GM23338 (cell line): ENCODE data around the gene HHATL. TPM values are rescaled to one million over a fixed set of nuclear protein-coding genes. Genes with fewer than 3 reads are reported as not detected.

Experiments
- ATAC-seq: fragments of 200-7000 bp; cut with Tn5 transposase; 3 replicates; pipeline ENCODE4 v1.9.1; 2020
- DNase-seq: peaks from one replicate; pipeline ENCODE4 v3.0.0-alpha.2; 2015; ENCODE audit warnings: low spot score
- H2AFZ ChIP-seq: fragments of 200-600 bp; sonication (generic); 2 replicates; pipeline ENCODE4 v1.8.0; 2016; ENCODE audit warnings: antibody characterized with exemption, mild to moderate bottlenecking, moderate library complexity
- H3F3A ChIP-seq: fragments of 200-600 bp; sonication (generic); replicated peaks from 2 replicates; pipeline ENCODE4 v1.8.0; 2017; ENCODE audit warnings: antibody characterized with exemption, mixed run types, low read depth
- H3K27ac ChIP-seq: fragments of 200-600 bp; sonication (generic); 2 replicates; pipeline ENCODE4 v1.6.1; 2016; ENCODE audit warnings: low read depth
- H3K27me3 ChIP-seq: fragments of 200-600 bp; sonication (generic); 2 replicates; pipeline ENCODE4 v1.8.0; 2016; ENCODE audit warnings: mild to moderate bottlenecking, mixed run types, moderate library complexity; ENCODE audit not compliant: insufficient read depth
- H3K36me3 ChIP-seq: fragments of 200-600 bp; sonication (generic); 2 replicates; pipeline ENCODE4 v1.8.0; 2016; ENCODE audit warnings: mild to moderate bottlenecking; ENCODE audit not compliant: insufficient read depth
- H3K4me1 ChIP-seq: fragments of 200-600 bp; sonication (generic); 2 replicates; pipeline ENCODE4 v1.8.0; 2016; ENCODE audit warnings: mild to moderate bottlenecking, moderate library complexity; ENCODE audit not compliant: insufficient read depth
- H3K4me2 ChIP-seq: fragments of 200-600 bp; sonication (generic); 2 replicates; pipeline ENCODE4 v1.7.1; 2017; ENCODE audit warnings: mixed run types
- H3K4me3 ChIP-seq: fragments of 200-600 bp; sonication (generic); 2 replicates; pipeline ENCODE4 v1.6.1; 2016; ENCODE audit warnings: mixed run types
- H3K79me2 ChIP-seq: fragments of 200-600 bp; sonication (generic); replicated peaks from 2 replicates; pipeline ENCODE4 v1.8.0; 2017; ENCODE audit warnings: mild to moderate bottlenecking; ENCODE audit not compliant: insufficient read depth
- H3K9me2 ChIP-seq: fragments of 200-600 bp; sonication (generic); 2 replicates; pipeline ENCODE4 v1.8.0; 2017; ENCODE audit not compliant: insufficient read depth
- H4K20me1 ChIP-seq: fragments of 200-600 bp; sonication (generic); replicated peaks from 2 replicates; pipeline ENCODE4 v1.8.0; 2017; ENCODE audit warnings: mild to moderate bottlenecking; ENCODE audit not compliant: insufficient read depth
- H3K27ac Mint-ChIP-seq: 2 replicates; pipeline ENCODE4 v1.8.0; 2020; ENCODE audit warnings: inconsistent platforms, mild to moderate bottlenecking, moderate library complexity, mixed read lengths
- H3K27me3 Mint-ChIP-seq: 3 replicates; pipeline ENCODE4 v1.8.0; 2022; ENCODE audit warnings: low read depth, mild to moderate bottlenecking, moderate library complexity, mixed read lengths, inconsistent platforms; ENCODE audit not compliant: insufficient read depth, poor library complexity
- H3K36me3 Mint-ChIP-seq: 3 replicates; pipeline ENCODE4 v1.8.0; 2021; ENCODE audit warnings: low read depth, mild to moderate bottlenecking, inconsistent platforms, moderate library complexity, mixed read lengths
- H3K4me1 Mint-ChIP-seq: 3 replicates; pipeline ENCODE4 v1.8.0; 2020; ENCODE audit warnings: mild to moderate bottlenecking, inconsistent platforms, mixed read lengths
- H3K4me3 Mint-ChIP-seq: 3 replicates; pipeline ENCODE4 v1.8.0; 2021; ENCODE audit warnings: moderate library complexity, mild to moderate bottlenecking, inconsistent platforms, mixed read lengths
- H3K9me3 Mint-ChIP-seq: 3 replicates; pipeline ENCODE4 v1.8.0; 2020; ENCODE audit warnings: moderate library complexity, mild to moderate bottlenecking, inconsistent platforms, mixed read lengths
- CREB1 ChIP-seq: fragments of 250-450 bp; sonication (Bioruptor Pico); IDR thresholded peaks from 2 replicates; pipeline ENCODE4 v1.5.0; 2020; ENCODE audit warnings: low read depth, mild to moderate bottlenecking, moderate library complexity
- CTCF ChIP-seq, 2 experiments: fragments of 200-600 bp in 1 of 2; sonication (generic) in 1 of 2; conservative IDR thresholded peaks; 2 replicates each; pipeline versions ENCODE4 v1.5.1 to v1.6.1; 2016 to 2017; ENCODE audit warnings: antibody characterized with exemption in 2 of 2, low read depth in 2 of 2, mild to moderate bottlenecking in 2 of 2, moderate library complexity in 1 of 2
- ETS1 ChIP-seq: IDR thresholded peaks from 2 replicates; pipeline ENCODE4 v1.6.1; 2016; ENCODE audit warnings: antibody characterized with exemption
- JUNB ChIP-seq: IDR thresholded peaks from one replicate; pipeline ENCODE4 v1.6.1; 2016; ENCODE audit warnings: antibody characterized with exemption; ENCODE audit not compliant: unreplicated experiment
- NANOG ChIP-seq: IDR thresholded peaks from 2 replicates; pipeline ENCODE4 v1.6.1; 2016; ENCODE audit warnings: antibody characterized with exemption, borderline replicate concordance
- ZNF114 ChIP-seq: fragments of 250-450 bp; sonication (Bioruptor Pico); IDR thresholded peaks from 2 replicates; pipeline ENCODE4 v1.5.0; 2020; ENCODE audit warnings: mild to moderate bottlenecking, moderate library complexity
- ZNF331 ChIP-seq: fragments of 250-450 bp; sonication (Bioruptor Pico); IDR thresholded peaks from 2 replicates; pipeline ENCODE4 v1.5.0; 2020; ENCODE audit warnings: low read depth, mild to moderate bottlenecking, moderate library complexity
- polyA plus RNA-seq: library from polyadenylated mRNA; unstranded; fragments of >200 nt; fragmentation: Nextera tagmentation; extraction: Ambion mirVana; gene quantifications from 2 replicates; pipeline ENCODE4 v1.2.1, GENCODE V29; 2016
- total RNA-seq: library from RNA; depleted of rRNA; stranded (reverse); fragments of >200 nt; shearing (Covaris generic); gene quantifications from 2 replicates; pipeline ENCODE4 v1.2.3, GENCODE V29; 2014
- TF ChIP-seq, protein P1 (sequence below): fragments of 250-450 bp; sonication (Bioruptor Pico); IDR thresholded peaks from 2 replicates; pipeline ENCODE4 v1.5.0; 2020; ENCODE audit warnings: mild to moderate bottlenecking, moderate library complexity

The HHATL gene
- total and polyA plus RNA-seq, 2 experiments from 2014 or later, result not detected

DNA sequence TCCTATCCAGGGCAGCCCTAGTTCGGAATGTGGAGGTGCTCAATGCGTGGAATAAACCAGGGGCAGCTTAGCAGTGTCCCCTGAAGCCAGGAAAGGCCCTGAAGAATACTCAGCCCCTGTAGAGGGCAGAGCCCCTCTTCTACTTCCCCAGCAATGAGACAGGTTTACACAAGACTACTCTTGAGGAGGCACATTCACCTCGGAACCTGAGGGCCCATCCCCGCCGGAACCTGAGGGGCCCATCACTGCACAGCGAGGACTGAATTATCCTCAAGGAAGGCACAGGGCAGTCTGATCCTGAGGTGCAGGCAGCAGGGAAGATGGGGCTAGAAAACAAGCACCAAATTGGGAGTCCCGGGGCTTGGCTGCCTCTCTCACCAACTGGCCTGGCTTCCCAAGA is 48.2 kb upstream of the HHATL start (continued):
- TF ChIP-seq, protein P1, sequence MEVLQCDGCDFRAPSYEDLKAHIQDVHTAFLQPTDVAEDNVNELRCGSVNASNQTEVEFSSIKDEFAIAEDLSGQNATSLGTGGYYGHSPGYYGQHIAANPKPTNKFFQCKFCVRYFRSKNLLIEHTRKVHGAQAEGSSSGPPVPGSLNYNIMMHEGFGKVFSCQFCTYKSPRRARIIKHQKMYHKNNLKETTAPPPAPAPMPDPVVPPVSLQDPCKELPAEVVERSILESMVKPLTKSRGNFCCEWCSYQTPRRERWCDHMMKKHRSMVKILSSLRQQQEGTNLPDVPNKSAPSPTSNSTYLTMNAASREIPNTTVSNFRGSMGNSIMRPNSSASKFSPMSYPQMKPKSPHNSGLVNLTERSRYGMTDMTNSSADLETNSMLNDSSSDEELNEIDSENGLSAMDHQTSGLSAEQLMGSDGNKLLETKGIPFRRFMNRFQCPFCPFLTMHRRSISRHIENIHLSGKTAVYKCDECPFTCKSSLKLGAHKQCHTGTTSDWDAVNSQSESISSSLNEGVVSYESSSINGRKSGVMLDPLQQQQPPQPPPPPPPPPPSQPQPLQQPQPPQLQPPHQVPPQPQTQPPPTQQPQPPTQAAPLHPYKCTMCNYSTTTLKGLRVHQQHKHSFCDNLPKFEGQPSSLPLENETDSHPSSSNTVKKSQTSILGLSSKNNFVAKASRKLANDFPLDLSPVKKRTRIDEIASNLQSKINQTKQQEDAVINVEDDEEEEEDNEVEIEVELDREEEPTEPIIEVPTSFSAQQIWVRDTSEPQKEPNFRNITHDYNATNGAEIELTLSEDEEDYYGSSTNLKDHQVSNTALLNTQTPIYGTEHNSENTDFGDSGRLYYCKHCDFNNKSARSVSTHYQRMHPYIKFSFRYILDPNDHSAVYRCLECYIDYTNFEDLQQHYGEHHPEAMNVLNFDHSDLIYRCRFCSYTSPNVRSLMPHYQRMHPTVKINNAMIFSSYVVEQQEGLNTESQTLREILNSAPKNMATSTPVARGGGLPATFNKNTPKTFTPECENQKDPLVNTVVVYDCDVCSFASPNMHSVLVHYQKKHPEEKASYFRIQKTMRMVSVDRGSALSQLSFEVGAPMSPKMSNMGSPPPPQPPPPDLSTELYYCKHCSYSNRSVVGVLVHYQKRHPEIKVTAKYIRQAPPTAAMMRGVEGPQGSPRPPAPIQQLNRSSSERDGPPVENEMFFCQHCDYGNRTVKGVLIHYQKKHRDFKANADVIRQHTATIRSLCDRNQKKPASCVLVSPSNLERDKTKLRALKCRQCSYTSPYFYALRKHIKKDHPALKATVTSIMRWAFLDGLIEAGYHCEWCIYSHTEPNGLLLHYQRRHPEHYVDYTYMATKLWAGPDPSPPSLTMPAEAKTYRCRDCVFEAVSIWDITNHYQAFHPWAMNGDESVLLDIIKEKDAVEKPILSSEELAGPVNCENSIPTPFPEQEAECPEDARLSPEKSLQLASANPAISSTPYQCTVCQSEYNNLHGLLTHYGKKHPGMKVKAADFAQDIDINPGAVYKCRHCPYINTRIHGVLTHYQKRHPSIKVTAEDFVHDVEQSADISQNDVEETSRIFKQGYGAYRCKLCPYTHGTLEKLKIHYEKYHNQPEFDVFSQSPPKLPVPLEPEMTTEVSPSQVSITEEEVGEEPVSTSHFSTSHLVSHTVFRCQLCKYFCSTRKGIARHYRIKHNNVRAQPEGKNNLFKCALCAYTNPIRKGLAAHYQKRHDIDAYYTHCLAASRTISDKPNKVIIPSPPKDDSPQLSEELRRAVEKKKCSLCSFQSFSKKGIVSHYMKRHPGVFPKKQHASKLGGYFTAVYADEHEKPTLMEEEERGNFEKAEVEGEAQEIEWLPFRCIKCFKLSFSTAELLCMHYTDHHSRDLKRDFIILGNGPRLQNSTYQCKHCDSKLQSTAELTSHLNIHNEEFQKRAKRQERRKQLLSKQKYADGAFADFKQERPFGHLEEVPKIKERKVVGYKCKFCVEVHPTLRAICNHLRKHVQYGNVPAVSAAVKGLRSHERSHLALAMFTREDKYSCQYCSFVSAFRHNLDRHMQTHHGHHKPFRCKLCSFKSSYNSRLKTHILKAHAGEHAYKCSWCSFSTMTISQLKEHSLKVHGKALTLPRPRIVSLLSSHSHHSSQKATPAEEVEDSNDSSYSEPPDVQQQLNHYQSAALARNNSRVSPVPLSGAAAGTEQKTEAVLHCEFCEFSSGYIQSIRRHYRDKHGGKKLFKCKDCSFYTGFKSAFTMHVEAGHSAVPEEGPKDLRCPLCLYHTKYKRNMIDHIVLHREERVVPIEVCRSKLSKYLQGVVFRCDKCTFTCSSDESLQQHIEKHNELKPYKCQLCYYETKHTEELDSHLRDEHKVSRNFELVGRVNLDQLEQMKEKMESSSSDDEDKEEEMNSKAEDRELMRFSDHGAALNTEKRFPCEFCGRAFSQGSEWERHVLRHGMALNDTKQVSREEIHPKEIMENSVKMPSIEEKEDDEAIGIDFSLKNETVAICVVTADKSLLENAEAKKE, result no peak
- TF ChIP-seq ZNF114, result no peak
- no peak for TF ChIP-seq NANOG
- no peak for TF ChIP-seq JUNB
- no peak for TF ChIP-seq ZNF331 (CRISPR knock-in tag)
- no peak for TF ChIP-seq ETS1
- no peak for TF ChIP-seq CREB1 (CRISPR knock-in tag)

- ATAC-seq, result peak; percentile 77
- Histone ChIP-seq H3F3A (no peaks in the 10 kb centered on the region), H3K4me3 (no peak overlapping the region), H3K79me2 (no peaks in the 10 kb centered on the region), H3K27ac (no peak overlapping the region), H3K9me2 (no peaks in the 10 kb centered on the region), H2AFZ (peak overlapping the region; percentile 56), H4K20me1 (no peaks in the 10 kb centered on the region), H3K36me3 (no peaks in the 10 kb centered on the region), H3K4me2 (no peak overlapping the region), H3K4me1 (no peaks in the 10 kb centered on the region), H3K27me3 (no peaks in the 10 kb centered on the region)
- H3K4me1 Mint-ChIP-seq, result peaks cover 23% of the 10 kb centered on the region
- TF ChIP-seq ZNF331 (CRISPR knock-in tag) (no peak), CTCF (conservative IDR thresholded peaks at IDR 0.05; ENCODE audit: low read depth in 2 of 2) (peak; percentile 64 to 79)
- peaks cover 6% of the 10 kb centered on the region for H3K27me3 Mint-ChIP-seq
- H3K27ac Mint-ChIP-seq, result no peak overlapping the region
- no peak overlapping the region for H3K4me3 Mint-ChIP-seq
- DNase-seq, result peak; percentile 82
- H3K36me3 Mint-ChIP-seq, result no peaks in the 10 kb centered on the region
- no peaks in the 10 kb centered on the region for H3K9me3 Mint-ChIP-seq
These were observed 47.2 kb upstream of the HHATL start for GRCh38 chr3:42749753-42750231.
